HG02870 (cell line): ENCODE measurements around the gene SGPL1.
"Not testable (repeated sequence)": the region's sequence is repeated elsewhere in the genome, so short reads cannot be mapped to it uniquely, and the experiment has no call there.

Experiments used
- ATAC-seq: cut with Tn5 transposase; IDR thresholded peaks from one replicate; pipeline ENCODE4 v1.9.1; 2021; ENCODE audit warnings: mild to moderate bottlenecking, moderate library complexity; ENCODE audit not compliant: unreplicated experiment

Gene SGPL1, protein sequence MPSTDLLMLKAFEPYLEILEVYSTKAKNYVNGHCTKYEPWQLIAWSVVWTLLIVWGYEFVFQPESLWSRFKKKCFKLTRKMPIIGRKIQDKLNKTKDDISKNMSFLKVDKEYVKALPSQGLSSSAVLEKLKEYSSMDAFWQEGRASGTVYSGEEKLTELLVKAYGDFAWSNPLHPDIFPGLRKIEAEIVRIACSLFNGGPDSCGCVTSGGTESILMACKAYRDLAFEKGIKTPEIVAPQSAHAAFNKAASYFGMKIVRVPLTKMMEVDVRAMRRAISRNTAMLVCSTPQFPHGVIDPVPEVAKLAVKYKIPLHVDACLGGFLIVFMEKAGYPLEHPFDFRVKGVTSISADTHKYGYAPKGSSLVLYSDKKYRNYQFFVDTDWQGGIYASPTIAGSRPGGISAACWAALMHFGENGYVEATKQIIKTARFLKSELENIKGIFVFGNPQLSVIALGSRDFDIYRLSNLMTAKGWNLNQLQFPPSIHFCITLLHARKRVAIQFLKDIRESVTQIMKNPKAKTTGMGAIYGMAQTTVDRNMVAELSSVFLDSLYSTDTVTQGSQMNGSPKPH

DNA sequence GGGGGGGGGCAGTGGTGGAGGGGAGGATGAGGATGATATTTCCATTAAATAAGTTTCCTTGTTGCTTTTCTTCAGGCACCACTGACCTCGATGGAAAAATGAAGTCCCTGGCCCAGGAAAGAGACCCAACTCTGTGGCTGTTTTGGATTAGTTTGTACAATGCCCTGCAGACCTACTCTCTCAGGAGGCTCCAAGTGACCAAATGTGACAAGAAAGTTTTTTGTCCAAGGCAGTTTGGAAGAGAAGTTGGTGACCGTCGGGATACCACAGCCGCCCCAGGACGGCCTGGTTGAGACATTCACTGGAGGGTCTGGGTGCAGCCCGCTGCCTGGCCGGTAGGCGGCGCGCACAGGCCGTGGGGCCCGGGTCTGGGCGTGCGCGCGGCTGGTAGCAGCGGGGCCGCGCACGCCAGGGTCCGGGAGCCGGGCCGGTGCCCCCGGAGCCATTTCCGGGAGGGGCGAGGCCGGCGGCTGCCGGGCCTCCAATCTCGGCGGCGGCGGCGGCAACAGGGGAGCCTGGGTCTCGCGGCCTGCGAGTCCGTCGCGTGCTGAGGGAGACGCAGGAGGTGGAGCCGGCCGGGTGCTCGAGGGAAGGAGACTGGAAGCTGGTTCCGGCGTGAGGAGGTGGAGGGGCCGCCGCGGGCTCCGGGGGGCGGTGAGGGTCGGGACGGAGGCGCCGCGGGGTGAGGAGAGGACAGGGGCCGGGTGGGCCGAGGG lies at the start of gene SGPL1:
Gene SGPL1, plus strand, starts transcription at position 445 of the 716 bp plus-strand sequence. CDS start 906 bp downstream, outside the sequence.
- ATAC-seq = peak; percentile 80

DNA sequence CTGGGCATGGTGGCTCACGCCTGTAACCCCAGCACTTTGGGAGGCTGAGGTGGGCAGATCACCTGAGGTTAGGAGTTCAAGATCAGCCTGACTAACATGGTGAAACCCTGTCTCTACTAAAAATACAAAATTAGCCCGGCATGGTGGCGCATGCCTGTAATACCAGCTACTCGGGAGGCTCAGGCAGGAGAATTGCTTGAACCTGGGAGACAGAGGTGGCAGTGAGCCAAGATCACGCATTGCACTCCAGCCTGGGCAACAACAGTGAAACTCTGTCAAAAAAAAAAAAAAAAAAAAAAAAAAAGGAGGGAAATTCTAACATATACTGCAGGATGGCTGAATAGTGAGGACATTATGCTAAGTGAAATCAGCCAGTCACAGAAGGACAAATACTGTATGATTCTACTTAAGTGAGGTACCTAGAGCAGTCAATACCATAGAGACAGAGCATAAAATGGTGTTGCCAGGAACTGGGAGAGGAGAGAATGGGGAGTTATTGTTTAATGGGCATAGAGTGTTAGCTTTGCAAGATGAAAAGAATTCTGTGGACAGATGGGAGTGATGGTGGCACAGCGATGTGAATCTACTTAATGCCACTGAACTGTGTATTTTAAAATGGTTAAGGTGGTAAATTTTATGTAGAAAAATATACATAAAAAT lies 47.6 kb upstream of the SGPL1 start:
- ATAC-seq = not testable (repeated sequence)

DNA sequence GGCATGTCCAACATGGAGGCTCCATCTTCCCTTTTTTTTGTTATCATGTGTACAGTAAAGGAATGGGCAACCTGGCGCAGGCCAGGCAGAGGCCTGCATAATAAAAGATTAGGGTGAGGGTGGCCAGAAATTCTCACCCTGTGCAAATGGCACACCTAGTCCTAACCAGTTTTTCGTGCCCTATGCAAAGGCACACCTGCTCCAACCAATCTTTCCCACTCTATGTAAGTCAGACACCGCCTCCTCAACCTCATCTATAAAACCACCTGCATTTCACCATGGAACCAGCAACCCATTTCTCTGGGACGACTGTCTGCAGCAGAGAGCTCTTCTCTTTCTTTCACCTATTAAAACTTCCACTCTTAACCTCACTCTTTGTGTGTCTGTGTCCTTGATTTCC lies 46.6 kb upstream of the SGPL1 start:
- no peak for ATAC-seq

DNA sequence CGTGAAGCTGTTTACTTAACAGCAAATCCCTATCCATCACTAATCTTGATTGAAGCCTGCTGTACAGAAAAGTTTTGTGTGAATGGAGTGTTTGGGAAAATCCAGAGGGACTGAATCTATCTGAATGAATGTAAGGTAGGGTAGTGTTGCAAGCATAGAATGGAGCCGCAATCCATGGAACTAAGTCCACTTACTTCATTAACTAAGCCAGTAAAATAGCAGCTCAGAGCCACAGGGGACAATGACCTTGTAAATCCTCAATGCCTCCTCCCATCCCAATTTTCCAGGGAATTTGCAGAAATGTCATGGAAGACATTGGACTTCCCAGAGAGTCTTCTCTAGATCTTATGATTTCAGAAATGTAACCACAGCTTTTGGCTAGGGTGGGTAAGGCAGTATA lies 45.7 kb upstream of the SGPL1 start:
- no peak for ATAC-seq

DNA sequence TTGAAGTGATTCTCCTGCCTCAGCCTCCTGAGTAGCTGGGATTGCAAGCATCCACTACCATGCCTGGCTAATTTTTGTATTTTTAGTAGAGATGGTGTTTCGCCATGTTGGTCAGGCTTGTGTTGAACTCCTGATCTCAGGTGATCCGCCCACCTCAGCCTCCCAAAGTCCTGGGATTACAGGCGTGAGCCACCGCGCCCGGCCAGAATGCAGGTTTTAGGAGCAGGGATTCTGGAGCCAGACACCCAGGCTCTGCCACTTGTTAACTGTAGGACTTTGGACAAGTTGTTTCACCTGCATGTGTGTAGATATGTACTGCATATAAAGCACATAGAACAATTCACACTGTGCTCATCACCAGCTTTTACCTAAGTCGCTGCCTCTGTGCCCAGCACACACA lies 45.2 kb upstream of the SGPL1 start:
- not testable (repeated sequence) for ATAC-seq

DNA sequence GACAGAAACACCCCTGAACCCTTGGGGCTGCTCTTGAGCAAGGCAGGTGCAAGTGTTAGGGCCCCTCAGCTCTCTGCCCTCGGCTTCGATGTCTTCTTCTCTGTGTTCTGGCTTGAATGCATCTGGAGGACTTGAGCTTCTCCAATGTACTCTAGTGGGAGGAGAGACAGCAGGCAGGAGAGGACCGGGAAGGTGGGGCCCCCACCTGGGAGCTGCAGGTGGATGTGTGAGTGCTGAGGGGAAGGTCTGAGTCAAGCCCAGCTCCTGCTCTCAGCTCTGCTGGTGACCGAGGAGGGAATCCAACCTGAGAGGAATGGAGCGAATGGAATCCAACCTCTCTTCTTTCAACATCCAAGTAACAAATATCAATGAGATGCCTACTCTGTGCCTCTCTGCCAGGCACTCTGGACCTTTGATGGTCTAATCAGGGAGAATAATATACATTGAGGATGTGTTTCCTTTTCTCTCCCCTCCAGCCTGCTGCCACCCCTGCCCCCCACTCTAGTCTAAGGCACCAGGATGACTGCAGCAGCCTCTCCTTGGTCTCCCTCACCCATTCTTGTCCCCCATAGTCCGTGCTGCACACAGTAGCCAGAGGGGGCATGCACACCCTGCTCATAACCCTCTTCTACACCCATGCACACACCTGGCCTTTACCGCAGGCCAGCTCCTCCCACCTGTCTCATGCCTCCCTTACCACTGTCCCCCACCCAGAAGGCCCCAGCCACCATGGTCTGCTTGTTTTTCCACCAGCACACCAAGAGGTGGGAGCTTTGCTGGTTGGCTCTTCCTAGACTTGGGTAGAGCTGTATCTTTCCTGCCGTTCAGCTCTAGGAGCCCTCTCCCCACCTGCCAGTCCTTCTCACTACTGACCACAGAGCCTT lies 44.2 kb upstream of the SGPL1 start:
- no peak for ATAC-seq

DNA sequence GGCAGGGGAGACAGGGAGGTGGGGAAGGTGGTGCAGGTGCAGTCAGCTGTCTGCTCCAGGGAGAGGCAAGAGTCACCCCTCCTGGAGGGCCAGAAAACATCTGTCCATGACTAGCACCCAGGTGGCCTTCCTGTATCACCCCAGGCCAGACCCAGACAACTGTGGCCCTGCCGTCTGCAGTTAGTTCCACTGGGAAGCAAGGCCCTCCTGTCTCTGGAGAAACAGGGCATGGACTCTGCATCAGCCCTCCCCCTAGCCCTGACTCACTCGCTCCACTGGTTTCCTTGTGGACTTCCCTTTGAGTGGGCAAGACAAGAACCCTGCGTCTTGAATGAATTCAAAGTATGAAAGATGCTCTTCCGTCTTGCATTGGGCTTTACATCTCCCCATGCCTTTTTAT lies 43.1 kb upstream of the SGPL1 start:
- no peak for ATAC-seq

DNA sequence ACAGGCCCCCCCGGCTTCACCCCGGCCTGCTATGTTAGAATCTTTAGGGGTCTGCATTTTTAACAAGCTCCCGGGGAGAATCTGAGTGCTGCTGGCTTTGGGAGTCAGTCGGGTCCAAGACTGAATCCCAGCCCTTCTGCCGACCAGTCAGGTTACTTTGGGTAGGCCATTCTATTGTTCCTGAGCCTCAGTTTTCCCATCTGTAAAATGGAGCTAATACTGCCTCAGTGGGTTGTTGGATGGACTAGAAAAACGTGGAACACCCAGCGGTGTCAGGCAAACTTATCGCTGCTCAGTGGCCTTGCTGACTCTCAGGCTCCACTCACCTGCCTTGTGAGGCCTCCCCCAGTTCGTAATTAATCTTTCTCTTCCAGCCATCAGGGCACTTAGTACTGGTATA lies 42.3 kb upstream of the SGPL1 start:
- no peak for ATAC-seq

DNA sequence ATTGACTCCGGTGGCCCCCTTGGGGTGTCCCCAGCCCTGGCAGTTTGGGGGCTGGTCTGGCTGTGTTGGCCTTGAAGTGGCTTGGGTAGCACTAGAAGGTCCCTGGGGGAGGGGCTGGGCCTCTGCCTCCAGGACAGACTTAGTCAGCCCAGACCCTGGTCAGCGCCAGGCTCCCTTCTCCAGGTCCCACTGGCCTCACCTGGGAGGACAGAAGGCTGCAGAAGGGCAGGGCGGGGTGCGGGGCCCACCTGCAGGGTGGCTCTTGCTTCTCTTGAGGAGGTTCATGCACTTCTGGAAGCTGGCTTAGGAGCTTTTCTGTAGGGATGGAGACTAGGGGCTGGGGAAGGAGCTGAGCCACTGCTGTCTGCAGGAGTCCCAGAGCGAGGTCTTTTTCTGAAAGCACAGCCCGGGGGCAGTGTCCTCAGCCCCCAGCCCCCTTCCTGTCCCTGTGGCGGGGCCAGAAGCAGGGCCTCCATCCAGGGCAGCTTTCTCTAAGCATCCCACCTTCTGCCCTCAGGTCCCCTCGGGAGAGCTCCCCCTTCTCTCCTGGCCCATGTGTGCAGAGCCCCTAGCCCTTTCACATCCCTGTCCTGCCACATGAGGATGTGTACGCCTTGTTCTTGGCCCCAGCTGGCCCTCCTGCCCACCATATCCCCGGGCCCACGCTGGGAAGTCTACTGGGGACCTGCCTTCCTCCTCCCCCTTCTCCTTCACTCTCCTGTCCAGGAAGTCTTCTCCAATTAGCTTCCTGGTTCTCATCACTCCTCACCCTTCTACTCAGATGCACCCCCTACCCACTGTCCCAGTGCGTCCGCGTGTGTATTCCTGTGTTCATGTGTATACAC lies 41.6 kb upstream of the SGPL1 start:
- no peak for ATAC-seq

DNA sequence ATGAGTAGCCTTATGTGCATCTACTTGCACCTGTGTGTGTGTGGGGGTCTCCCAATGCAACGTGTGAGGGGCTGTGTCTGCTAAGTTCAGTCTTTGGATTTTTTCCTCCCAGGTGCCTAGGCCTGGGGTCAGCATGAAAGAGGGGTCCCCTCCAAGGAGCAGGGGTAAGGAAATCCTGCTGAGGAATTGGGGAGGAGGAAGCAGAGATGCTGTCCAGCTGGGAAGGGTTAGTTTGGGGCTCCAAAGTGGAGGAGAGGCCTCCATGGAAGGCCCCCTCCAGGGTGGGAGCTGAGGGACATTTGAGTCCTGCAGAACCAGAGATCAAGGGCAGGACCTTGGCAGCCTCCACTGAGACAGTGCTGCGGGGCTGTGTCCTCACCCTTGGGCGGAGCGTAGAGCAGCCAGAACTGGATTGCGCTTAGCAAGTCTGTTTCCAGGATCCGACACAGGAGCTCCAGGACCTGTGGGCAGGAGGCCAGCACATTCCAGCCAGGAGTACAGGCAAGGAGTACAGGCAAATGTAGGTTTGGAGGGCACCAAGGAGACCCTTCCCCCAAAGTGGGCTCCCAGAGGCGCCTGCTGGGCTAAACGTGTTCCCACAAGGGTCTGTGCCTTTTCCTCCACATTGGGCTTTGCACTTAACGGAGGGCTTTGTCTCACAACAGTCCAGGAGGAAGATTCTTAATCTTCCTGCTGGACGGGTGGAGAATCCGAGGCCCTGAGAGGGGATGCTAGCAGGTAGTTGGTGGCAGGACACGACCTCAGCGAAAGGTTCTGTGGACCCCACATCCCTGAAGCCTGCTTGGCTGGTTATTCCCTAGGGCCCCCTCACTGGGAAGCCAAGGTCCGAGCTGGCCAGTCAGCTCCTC lies 40.7 kb upstream of the SGPL1 start:
- ATAC-seq = no peak

DNA sequence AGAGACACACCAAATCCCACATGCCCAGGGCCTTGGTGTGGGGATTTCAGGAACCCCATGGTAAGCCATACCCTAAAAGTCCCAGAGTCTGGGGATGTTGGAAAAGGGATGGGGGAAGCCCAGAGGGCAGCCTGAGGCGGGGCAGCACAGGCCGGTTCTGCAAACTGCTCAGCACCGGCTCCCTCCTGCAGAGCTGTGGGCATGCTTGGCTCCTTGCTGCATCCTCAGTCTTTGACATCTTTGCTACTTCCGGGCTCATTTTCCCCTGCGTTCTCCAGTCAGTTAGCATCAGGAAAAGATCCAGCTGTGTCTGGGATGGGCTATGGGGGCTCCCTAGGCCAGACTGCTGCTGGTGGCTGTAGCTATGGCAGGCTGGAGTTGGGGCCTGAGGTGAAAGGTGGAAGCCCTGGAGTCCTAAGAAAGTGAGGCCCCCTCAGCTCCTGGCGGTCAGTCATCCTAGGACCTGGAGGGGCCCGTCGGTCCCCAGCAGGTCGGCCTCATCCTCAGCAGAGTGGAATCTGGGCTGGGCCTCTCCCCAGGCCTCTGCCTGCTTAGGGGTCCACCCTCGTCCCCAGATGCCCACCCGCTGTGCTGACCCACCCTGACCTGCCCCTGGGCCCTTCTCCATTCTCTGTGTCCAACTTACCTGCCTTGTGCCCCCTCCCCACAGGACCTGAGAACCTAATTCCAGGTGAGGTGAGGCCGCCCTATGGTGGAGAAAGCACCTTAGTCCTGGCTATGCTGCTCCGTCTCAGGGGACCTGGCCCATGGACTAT lies 39.9 kb upstream of the SGPL1 start:
- no peak for ATAC-seq

DNA sequence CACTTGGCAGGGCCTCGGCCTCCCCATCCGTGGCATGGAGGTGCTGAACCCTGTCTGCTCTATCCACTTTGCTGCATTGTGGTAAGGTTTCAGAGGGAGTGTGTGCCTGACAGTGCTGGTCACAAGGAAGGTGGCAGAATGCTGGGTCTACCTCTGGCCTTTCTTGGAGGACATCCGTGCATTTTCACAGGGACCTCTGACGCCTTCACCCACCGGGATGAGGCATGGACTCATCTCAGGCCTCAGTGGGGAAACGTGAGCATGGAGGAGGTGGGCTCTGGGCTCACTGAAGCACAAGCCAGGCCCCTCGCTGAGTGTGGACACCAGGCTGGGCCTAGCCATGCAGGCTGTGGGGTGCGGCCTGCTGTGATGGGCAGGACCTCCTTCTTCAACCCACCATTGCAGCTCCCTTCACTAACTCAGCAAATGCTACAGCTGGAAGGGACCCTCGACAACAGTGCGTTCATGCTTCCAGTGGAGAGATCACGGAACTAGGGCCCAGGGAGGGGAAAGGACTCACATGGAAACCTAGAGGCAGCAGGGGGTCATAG lies 39.2 kb upstream of the SGPL1 start:
- no peak for ATAC-seq

DNA sequence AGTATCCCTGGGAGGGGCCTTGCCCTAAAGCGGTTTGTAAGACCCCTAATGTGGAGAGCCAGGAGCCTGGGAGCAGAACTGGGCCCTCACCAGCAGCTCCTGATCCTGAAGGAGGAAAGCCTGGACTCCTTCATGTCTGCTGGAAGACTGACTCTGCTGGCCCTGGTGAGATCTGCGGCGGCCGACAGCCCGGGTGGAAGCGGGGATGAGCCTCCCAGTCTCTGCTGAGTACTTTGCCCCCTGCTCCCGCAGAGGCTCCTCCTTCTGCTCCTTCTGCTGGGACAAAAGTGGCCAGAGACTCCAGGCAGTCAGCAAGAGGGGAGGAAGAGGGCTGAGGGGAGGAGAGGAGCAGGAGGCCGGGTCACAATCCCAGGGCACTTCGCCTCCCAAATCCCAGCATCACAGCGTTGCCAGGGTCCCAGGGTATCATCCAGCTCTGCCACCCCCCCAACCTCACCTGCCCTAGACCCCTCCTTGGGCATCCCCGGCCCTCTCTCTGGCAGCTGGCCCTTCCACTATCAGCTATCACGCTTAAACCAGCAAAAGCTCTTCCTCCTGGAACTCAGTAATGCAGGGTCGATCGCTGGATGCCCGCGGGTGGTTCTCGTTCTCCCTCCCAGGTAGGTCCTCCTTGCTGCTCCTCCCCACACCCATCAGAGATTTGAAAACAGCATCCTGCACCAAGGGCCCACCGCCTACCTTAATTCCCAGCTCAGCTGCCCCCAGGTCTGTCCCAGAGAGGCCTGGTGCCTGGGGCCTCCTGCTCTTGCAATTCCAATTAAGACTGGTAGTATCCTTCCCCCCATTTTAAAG lies 38.5 kb upstream of the SGPL1 start:
- no peak for ATAC-seq

DNA sequence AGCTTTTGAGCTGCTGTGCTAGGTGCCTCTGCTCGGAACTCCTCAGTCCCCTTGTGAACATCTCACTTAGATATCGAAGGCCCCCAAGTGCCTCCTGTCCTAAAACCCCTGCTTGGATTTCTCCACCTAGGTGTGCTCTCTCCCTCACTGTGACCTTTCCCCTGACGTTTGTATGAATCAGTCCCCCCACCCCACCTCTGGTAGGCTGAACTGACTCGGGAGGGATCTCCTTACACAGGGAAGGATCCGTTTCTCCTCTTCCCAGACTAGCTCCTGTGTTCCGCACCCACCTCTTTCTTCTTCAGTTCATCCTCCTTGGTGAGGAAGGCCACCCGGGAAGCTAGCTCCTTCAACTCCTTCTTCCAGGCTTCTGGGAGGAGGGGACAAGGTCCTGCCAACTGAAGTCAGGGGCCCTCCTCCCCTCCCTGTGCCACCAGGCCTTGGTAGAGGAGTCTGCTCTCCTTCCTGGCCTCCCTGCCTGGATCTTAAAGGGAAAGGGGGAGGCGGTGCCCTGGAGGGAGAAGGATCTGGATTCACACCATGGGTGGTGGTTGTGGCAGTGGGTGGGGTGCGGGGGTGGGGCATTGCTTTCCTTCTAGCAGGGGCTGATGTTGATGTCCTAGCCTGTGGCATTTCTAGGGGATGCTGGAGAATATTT lies 37.4 kb upstream of the SGPL1 start:
- no peak for ATAC-seq

DNA sequence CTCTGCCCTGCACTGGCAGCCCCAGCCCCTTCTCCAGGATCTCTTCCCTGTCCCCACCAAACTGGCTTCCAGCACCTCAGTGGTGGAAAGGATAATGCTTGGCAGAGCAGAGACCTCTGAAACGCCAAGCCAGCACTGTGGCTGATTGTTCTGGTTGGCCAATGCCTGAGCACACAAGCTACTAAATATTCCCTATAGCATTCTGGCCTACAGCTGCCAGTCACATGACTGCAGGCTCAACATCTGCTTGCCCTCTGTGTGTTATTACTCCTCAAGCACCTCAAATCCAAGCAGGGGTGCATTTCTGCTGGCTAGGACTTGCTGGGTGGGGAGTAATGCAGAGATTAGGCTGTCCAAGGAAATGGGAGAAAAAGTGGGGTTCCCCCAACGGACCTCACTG lies 36.7 kb upstream of the SGPL1 start:
- ATAC-seq = no peak
